SU-DHL-6 (cell line): ENCODE measurements around the gene GRIN2B.

Experiments
- EZH2phosphoT487 ChIP-seq: fragments of 200-600 bp; sonication (generic), shearing (Covaris generic); conservative IDR thresholded peaks from 2 replicates; pipeline ENCODE4 v1.6.1; 2018; ENCODE audit warnings: mild to moderate bottlenecking, antibody characterized with exemption, low read length, moderate library complexity, mixed read lengths
- TF ChIP-seq, protein P1 (sequence below): fragments of 200-600 bp; sonication (generic); IDR thresholded peaks from one replicate; pipeline ENCODE4 v1.5.1; 2017; ENCODE audit warnings: antibody characterized with exemption, mild to moderate bottlenecking, low read length, moderate library complexity; ENCODE audit not compliant: insufficient read depth, poor library complexity, severe bottlenecking

DNA sequence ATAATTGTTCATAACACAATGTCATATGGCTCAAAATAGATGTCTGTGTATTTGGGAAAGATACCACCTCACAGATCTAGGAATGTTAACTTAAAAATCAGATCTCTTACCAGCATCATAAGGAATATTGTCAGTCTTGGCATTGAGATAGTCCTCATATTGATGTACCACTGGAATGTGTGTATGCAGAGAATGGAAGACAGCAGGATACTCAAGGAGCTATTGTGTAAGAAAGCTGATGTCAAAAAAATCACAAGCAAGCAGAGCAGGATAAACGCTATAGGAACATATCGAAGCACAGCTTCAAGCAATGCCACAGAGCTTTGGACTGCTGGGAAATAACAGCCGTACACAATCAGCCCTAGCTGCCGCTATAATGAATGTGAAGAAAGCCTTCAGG lies 45.1 kb upstream of the GRIN2B start:
- TF ChIP-seq, protein P1, sequence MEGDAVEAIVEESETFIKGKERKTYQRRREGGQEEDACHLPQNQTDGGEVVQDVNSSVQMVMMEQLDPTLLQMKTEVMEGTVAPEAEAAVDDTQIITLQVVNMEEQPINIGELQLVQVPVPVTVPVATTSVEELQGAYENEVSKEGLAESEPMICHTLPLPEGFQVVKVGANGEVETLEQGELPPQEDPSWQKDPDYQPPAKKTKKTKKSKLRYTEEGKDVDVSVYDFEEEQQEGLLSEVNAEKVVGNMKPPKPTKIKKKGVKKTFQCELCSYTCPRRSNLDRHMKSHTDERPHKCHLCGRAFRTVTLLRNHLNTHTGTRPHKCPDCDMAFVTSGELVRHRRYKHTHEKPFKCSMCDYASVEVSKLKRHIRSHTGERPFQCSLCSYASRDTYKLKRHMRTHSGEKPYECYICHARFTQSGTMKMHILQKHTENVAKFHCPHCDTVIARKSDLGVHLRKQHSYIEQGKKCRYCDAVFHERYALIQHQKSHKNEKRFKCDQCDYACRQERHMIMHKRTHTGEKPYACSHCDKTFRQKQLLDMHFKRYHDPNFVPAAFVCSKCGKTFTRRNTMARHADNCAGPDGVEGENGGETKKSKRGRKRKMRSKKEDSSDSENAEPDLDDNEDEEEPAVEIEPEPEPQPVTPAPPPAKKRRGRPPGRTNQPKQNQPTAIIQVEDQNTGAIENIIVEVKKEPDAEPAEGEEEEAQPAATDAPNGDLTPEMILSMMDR, result no peak
- TF ChIP-seq EZH2phosphoT487, result no peak
